ENCODE measurements around the gene LRRC49.

LRRC49 gene

GRCh38 chr15:71048913-71049675, 156.5 kb downstream of the LRRC49 start:
- peak; percentile 52 for TF ChIP-seq ISL1 (CRISPR knock-in tag; IDR thresholded peaks at IDR 0.05)
- no peak for TF ChIP-seq PPARA (CRISPR knock-in tag; IDR thresholded peaks at IDR 0.05; ENCODE audit: borderline replicate concordance)
- ATAC-seq: peak; percentile 92

- ATAC-seq: 0 out of 3 replicates have a peak, but pooled peaks have one; percentile 33
- TF ChIP-seq CSRNP3 (CRISPR knock-in tag; IDR thresholded peaks at IDR 0.05): no peak
- no peak for TF ChIP-seq ZFP30 (CRISPR knock-in tag; IDR thresholded peaks at IDR 0.05)
- TF ChIP-seq CSDC2 (CRISPR knock-in tag; IDR thresholded peaks at IDR 0.05): no peak
- TF ChIP-seq ZNF70 (CRISPR knock-in tag; IDR thresholded peaks at IDR 0.05): no peak
- TF ChIP-seq CREB5 (CRISPR knock-in tag; IDR thresholded peaks at IDR 0.05; ENCODE audit: low read depth): no peak
- TF ChIP-seq ARNTL (CRISPR knock-in tag; IDR thresholded peaks at IDR 0.05; ENCODE audit: borderline replicate concordance, low read depth): no peak
- TF ChIP-seq ZNF8 (CRISPR knock-in tag; IDR thresholded peaks at IDR 0.05): no peak
- TF ChIP-seq ZFP3 (CRISPR knock-in tag; IDR thresholded peaks at IDR 0.05): no peak
- TF ChIP-seq SNAI2 (CRISPR knock-in tag; IDR thresholded peaks at IDR 0.05): no peak
- no peak for TF ChIP-seq POU6F1 (CRISPR knock-in tag; IDR thresholded peaks at IDR 0.05; ENCODE audit: borderline replicate concordance, low read depth)
- no peak for TF ChIP-seq ZNF565 (CRISPR knock-in tag; conservative IDR thresholded peaks at IDR 0.05; ENCODE audit: low read depth)
- TF ChIP-seq GLIS3 (CRISPR knock-in tag; IDR thresholded peaks at IDR 0.05): no peak
- TF ChIP-seq PPARA (CRISPR knock-in tag; IDR thresholded peaks at IDR 0.05; ENCODE audit: borderline replicate concordance): no peak
Measured at GRCh38 chr15:71049706-71050422, 157.2 kb downstream of the LRRC49 start.

GRCh38 chr15:71050461-71050860, 157.8 kb downstream of the LRRC49 start:
- no peak for ATAC-seq
- TF ChIP-seq POU6F1 (CRISPR knock-in tag; IDR thresholded peaks at IDR 0.05; ENCODE audit: borderline replicate concordance, low read depth) (no peak), RARB (CRISPR knock-in tag; IDR thresholded peaks at IDR 0.05) (no peak), TSHZ2 (CRISPR knock-in tag; IDR thresholded peaks at IDR 0.05) (no peak), ZNF70 (CRISPR knock-in tag; IDR thresholded peaks at IDR 0.05) (no peak), ZFP30 (CRISPR knock-in tag; IDR thresholded peaks at IDR 0.05) (no peak), ESRRG (CRISPR knock-in tag; IDR thresholded peaks at IDR 0.05) (no peak), TCF4 (CRISPR knock-in tag; IDR thresholded peaks at IDR 0.05; ENCODE audit: borderline replicate concordance) (no peak), BACH2 (CRISPR knock-in tag; IDR thresholded peaks at IDR 0.05; ENCODE audit: borderline replicate concordance) (no peak), GLIS3 (CRISPR knock-in tag; IDR thresholded peaks at IDR 0.05) (no peak), SNAI2 (CRISPR knock-in tag; IDR thresholded peaks at IDR 0.05) (no peak), OSR1 (CRISPR knock-in tag; IDR thresholded peaks at IDR 0.05) (no peak), ZFP3 (CRISPR knock-in tag; IDR thresholded peaks at IDR 0.05) (no peak), ISL1 (CRISPR knock-in tag; IDR thresholded peaks at IDR 0.05) (no peak), ARNTL (CRISPR knock-in tag; IDR thresholded peaks at IDR 0.05; ENCODE audit: borderline replicate concordance, low read depth) (no peak), PATZ1 (CRISPR knock-in tag; IDR thresholded peaks at IDR 0.05; ENCODE audit: borderline replicate concordance) (no peak), CREB5 (CRISPR knock-in tag; IDR thresholded peaks at IDR 0.05; ENCODE audit: low read depth) (no peak), TOX (CRISPR knock-in tag; IDR thresholded peaks at IDR 0.05; ENCODE audit: borderline replicate concordance) (no peak), ZNF565 (CRISPR knock-in tag; conservative IDR thresholded peaks at IDR 0.05; ENCODE audit: low read depth) (no peak), ZC3H10 (CRISPR knock-in tag; IDR thresholded peaks at IDR 0.05) (no peak)
